ENCODE data around the gene NFYB.
"Not testable (repeated sequence)": the region's sequence is repeated elsewhere in the genome, so short reads cannot be mapped to it uniquely, and the experiment has no call there.

Gene NFYB

DNA sequence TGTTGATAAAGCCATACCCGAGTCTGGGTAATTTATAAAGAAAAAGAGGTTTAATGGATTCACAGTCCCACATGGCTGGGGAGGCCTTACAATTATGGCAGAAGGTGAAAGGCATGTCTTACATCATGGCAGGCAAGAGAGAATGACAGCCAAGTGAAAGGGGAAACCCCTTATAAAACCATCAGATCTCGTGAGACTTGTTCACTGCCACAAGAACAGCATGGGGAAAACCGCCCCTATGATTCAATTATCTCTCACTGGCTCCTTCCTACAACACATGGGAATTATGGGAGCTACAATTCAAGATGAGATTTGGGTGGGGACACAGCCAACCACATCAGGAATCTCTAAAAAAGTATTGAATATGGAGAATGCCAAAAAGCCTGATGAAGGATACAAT lies 25.0 kb upstream of the NFYB start:
- not testable (repeated sequence) for DNase-seq (ENCODE audit: low read depth, low spot score)

DNA sequence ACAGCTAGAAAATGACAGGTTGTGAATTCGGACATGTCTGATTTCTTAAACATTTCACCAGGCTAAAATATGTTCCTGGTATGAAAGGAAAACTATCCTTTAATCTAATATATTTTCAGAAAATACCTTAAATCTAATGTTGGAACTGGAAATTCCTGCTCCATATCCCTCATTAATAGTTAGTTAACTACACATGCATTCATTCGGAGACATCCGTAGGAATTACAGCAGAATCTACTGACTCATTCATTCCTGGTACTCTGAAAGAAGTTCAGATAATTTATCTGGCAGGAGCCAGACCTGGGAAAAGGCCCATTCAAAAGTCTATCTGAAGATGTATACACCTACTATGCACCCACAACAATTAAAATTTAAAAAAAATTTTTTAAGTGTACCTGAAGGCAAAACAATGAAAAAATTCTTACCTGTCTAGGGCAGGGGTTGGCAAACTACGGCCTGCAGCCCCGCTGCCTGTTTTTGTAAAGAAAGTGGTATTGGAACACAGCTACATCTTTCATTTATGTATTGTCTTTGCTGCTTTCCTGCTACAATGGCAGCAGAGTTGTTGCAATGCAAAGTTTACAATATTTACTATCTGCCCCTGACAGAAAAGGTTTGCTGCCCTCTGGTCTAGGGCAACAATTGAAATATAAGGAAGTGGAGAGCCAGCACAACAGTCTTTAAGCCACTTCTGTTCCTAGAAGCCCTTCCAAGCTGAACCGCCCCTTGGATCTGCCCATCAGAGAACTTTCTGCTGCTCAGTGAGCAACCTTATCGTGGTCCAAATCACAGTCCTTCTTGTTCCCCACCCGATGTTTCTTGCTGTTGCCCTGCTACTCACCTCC lies 17.9 kb upstream of the NFYB start:
- DNase-seq (ENCODE audit: low read depth, low spot score), result no peak

DNA sequence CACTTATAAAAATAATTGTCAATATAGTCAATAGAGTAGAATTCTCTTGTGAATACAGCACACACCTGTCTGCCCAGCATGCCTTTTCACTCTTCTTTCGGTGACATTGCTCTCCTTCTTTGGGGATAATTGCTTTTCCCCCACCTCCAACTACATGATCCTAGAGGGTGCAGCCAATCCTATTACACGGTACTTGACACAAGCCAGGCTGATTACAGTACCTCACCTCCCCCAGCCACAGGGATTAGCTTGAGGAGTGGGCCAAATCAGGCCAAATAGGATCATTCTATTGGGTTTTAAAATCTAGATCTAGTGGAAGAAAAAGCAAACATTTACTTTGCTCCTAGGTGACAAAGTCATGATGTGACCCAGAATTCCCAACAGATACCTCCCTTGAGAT lies 16.8 kb upstream of the NFYB start:
- no peak for DNase-seq (ENCODE audit: low read depth, low spot score)

DNA sequence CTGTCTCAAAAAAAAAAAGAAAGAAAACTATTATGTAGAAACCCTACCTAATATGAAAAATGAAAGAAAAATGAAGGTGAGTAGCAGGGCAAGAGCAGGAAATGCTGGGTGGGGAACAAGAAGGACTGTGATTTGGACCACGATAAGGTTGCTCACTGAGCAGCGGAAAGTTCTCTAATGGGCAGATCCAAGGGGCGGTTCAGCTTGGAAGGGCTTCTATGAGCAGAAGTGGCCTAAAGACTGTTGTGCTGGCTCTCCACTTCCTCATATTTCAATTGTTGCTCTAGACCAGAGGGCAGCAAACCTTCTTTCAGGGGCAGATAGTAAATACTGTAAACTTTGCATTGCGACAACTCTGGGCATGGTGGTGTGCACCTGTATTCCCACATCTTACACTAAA lies 16.3 kb upstream of the NFYB start:
- DNase-seq (ENCODE audit: low read depth, low spot score), result no peak

DNA sequence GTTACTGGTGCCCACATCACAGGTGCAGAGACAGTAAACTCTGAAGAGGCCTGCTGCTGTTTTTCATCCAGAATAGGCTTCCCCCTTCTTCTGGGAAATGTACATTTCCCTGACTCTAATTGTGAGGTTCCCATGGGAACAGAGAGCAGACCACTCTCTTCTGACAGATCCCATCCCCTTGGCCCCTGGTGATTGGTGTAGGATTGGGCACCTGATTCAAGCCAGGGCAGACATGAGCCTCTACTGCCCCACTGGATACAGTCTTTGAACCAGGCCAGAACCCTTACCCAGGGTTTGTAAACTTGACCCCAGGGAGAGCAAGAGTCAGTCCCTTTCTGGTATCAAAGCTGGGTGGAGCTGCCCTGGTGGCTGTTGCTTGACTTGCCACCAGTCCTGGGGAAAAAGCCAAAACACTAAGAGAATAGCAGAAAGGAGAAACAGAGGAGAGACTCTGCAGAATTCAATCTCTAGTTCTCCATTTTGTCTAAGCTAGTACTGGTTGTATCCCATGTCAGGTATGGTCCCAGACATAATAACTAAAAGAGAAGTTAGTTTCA lies 14.8 kb upstream of the NFYB start:
- no peak for DNase-seq (ENCODE audit: low read depth, low spot score)

DNA sequence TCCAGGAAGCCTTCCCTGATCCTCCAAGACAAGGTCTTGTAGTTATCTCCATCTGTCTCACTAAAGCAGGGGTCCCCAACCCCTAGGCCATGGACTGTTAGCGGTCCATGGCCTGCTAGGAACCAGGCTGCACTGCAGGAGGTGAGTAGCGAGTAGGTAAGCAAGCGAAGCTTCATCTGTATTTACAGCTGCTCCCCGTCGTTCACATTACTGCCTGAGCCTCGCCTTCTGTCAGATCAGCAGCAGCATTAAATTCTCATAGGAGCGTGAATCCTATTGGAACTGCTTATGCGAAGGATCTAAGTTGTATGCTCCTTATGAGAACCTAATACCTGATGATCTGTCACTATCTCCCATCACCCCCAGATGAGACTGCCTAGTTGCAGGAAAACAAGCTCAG lies 12.4 kb upstream of the NFYB start:
- no peak for DNase-seq (ENCODE audit: low read depth, low spot score)

DNA sequence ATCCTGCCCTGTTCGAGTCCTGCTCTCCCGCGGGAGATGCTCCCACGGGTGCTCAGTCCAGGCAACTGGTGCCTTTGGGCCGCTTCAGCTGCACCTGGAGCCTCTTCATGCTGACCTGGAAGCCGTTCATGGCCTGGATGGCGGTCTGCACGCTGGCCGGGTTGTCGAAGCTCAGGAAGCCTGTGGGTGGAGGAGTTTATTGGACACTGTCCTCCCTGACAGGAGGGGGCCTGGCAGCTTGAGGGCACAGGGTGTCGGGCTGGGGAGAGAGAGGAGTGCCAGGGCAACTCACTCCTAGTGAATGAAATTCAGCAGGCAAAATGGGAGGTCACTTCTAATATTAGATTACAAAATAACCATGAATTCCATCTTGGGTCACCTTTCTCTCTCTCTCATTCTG lies 9.3 kb upstream of the NFYB start:
- no peak for DNase-seq (ENCODE audit: low read depth, low spot score)

DNA sequence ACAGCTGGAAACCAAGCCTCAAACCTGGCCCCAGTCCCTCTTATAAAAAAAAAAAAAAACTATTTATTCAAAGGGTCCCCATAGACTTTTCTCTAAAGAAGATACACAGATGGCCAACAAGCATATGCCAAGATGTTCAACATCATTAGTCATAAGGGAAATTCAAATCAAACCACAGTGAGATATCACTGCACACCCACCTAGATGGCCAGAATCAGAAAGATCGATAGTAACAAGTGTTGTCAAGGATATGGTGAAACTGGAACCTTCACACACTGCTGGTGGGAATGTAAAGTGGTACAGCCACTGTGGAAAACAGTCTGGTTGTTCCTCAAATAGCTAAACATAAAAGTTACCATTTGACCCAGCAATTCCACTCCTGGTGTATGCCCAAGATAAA lies 5.9 kb upstream of the NFYB start:
- no peak for DNase-seq (ENCODE audit: low read depth, low spot score)

DNA sequence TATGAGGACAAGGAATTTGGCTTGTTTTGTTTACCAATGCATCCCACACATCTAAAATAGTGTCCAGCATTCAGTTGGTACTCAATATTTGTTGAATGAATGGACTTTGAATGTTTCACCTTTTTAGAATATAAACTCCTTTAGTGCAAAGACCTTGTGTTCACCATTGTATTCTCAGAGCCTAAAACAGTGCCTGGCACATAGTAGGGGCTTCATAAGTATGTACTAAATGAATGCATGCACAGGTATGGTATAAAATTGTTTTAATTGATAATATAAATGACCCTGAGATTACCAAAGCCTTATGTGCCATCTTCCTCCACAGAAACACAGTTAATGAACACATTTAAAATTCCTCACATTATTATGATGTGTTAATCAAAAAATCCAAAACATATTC lies 5.0 kb upstream of the NFYB start:
- no peak for DNase-seq (ENCODE audit: low read depth, low spot score)

DNA sequence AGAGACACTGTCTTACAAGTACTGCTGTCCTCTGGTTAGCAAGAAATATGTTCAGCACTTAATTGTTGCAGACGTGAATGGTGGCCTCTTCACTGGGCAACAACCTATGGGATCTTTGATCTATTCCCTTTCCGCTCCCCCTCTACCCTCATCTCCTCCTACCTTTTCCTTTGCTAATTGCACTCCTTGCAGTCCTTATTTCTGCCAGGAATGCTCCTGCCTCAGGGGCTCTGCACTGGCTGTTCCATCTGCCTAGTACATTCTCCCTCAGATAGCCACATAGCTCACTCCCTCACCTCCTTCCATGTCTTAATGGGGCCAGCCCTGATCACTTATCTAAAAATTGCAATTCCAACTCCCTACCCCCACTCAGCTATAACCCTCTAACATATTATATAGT lies 4.5 kb upstream of the NFYB start:
- no peak for DNase-seq (ENCODE audit: low read depth, low spot score)

DNA sequence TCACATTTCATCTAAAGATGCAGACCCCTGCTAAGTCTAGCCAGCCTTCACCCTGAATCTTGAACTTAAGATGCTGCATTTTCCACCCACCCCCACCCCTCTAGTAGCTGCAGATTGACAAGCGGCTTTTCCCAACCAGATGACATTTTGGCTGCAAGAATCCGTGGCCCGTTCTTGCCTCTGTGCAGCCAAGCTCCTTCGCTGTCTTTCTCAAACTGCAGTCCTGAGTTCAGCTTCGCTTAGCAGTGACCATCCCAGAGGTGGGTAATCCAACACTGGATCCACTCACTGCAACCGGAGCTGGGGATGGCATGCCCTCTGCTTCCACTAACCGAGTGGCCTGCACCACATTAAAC lies 765 bp upstream of the NFYB start:
- no peak for DNase-seq (ENCODE audit: low read depth, low spot score)

DNA sequence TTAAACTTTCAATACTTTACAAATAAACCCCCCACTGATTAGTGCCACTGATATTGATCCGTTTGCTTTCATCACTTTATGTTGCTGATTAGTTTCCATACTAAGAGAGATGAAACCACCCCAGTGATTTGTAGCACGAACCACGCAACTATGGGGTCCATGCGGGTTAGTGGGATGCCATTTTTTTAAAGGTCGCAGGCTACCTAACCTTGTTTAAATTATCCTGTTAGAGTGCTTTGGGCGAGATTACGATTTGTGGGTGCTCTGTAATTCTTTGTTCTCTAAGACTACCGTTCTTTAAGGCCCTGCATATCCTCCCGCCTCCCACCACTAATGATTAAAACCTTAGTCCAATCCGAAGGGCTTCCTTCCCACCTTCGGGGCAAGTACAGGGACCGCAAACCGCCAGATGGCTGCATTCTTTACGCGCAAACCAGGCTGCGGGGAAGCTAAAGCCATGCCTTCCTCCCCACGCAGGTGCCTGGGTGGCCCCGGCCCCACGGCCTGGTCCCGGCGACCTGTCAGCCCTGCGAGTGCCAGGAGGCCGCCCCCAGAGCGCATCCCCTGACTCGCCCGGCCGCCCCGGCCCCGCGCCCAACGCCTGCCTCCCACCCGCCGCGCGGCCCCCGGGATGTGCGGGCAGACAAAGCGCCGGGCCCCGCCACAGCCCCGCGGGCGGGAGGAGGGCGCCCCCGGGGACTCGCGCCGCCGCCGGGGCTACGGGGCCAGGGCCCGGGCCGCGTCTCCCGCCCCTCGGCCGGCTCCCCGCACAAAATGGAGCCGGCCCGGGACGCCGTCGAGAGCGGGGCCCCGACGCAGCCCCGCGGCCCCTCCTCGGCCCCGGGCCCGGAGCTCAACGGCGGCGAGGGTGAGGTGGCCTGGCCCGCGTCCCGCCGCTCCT lies 759 bp downstream of the NFYB start:
- DNase-seq (ENCODE audit: low read depth, low spot score), result no peak

DNA sequence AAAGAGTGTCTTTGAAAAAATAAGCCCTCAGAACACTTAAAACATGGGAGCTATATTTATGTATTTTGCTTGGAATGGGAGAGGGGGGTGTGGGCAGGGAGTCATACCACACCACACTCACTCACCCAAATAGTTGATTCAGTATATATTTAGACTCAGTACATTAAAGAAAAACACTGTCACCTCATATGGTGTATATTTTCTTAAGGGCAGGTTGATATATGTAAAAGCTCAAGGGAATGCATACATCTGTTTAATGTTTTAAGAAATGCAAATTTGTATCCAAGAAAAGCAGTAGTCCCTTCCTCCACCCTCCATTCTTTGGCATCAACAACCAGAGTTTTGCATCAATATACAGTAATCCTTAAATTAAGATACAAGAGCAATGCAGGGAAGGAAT lies 1.4 kb downstream of the NFYB start:
- no peak for DNase-seq (ENCODE audit: low read depth, low spot score)

DNA sequence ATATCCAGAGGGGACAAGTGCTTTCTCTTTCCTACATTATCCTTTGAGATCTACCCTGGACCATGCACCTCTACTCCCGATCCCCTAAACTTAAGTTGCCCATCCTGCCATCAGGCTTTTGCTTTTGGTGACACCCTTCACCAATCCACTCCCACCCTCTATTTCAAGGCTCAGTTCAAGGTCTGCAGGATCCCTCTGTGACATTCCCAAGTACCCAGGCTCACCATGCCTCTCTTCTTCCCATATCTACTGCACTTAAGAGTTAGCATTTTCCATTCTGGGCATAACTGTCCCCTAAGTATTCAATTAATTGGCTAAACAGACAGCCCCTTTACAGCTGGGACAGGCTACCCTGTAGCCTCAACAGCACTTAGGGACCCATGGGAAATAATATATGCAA lies 3.1 kb downstream of the NFYB start:
- no peak for DNase-seq (ENCODE audit: low read depth, low spot score)

DNA sequence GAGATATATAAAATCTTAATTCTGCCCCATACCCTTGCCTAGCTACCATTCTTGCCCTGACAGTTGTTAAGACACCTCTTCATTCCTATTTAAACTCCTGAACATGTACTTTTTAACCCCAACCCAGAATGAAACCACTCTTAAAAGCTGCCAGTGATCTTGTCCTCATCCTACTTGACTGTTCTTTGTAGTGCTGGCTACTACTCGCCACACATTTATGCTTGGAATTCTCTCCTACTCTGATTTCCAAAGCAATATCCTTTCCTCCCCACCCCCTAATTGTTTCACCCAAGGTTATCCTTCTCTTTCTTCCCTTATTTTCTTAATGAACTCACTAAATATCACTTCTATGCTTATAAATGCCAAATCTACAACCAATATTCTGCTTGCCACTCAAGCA lies 4.1 kb downstream of the NFYB start:
- DNase-seq (ENCODE audit: low read depth, low spot score), result no peak

DNA sequence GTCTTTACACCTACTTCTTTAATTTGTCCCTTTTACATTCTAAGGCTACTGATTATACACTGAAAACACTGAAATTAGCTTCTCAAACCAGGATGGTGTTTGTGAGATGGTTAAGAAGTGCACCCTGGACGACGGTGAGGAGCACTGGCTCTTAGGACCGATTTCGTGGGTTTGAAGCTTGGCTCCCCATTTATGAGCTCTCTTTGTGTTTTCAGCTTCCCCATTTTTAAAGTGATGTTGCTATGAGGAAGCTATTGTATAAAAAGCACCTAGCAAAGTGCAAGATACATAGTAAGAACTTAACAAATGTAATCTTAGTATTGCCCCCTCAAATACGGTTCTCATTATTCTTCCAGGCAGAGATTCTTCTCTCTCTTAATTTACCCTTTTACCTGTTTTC lies 4.7 kb downstream of the NFYB start:
- no peak for DNase-seq (ENCODE audit: low read depth, low spot score)

DNA sequence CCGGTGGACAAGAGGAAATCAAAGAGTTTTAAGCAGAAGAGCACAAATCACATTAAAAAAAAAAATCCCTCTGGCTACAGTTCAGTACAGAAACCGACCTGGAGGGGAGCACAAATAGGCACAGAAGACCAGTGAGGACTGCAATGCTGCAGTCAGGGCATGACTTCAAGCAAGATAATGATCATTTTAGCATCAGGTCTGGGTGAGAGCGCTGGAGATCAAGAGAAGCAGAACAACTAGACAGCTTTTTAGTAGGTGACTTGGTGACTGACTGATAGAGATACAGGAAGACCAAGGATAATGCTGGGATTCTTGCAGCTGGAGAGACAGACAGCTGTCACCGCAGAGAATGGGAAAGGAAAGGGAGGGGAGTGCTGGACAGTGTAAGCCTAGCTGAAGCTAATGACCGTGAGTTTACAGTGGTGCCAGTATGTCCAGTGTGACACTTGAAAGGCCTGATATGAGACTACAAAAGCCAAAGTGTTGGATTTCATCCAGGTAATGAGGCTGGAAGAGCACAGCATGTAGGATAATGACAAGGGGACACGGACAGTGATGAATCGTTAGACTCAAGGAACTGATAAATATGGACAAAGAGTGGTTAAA lies 5.6 kb downstream of the NFYB start:
- DNase-seq (ENCODE audit: low read depth, low spot score), result no peak

DNA sequence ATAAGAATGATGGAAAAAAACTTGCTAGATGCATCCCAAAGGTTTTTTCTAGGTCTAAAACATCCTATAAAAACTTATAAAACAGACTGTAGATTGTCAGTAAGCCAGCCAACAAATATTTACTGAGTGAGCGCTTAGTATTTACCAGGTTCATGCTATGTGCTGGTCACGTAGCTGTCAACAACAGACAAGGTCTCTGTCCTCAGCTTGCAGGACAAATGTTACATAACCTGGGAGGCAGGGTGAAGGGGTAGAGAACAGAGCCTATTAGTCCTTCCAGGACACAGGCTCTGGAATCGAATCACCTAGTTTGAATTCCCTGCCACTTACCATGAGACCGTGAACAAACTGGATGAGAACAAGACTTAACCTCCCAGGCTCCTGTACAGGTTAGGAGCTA lies 6.4 kb downstream of the NFYB start:
- no peak for DNase-seq (ENCODE audit: low read depth, low spot score)

DNA sequence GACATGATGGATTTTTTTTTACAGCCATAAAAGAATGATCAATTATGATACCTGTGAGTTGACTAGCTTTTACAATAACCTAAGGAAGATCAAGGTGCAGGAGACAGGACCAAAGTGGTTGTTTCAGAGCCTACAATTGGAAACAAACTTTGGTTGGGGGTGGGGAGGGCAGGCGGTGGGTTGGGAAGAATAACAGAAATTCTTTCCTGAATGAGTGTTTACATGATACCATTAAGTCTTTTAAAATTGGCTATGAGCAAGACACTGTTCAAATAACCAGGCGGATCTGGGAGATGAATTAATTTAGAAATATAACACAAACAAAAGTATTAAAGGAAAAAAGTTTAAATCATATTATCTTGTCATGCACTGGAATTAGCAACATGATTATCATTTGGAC lies 7.2 kb downstream of the NFYB start:
- DNase-seq (ENCODE audit: low read depth, low spot score), result no peak

DNA sequence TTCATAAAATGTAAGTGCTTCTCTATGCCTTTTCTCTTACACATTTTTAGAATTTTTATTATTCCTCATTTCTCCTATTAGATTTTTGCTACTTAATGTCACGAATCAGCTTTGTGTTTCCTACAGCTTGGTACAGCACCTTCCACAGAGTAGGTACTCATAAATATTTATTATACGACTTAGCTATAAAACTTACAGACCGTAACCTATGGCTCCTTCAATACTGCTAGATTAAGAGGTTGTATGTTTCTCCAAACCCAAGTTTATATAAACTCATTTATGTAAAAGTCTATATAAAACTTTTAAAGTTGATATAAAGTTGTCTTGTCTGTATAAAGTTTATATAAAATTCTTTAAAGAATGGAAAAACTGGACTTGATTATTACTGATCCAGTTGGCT lies 11.5 kb downstream of the NFYB start:
- DNase-seq (ENCODE audit: low read depth, low spot score), result no peak

DNA sequence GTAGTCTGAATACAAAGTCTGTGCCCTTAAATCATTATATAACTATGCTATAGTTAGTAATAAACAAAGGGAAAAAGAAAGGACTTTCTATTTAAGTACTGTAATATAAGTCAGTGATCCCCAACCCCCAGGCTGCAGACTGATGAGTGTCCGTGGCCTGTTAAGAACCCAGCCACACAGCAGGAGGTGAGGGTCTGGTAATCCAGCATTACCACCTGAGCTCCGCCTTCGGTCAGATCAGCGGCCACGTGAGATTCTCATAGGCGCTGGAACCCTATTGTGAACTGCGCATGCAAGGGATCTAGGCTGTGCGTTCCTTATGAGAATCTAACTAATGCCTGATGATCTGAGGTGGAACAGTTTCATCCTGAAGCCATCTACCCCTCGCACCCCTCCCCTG lies 15.7 kb downstream of the NFYB start:
- DNase-seq (ENCODE audit: low read depth, low spot score), result no peak

DNA sequence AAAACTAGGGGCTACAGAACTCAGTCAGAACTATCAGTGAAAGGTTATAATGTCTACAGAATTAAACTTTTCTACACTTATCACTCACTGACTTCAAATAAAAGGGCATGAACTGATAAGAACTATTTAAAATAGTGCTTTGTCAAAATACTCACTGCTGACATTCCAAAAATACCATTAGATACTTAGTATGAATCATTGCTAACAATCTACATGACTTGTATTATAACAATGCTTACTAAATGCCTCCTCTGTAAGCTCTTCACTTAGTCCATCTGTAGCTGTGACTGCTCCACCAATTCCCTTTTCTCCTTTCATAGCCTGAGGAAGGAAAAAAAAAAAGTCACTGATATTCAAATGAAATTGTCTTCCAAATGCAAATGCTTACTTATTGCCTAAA lies 17.0 kb downstream of the NFYB start:
- DNase-seq (ENCODE audit: low read depth, low spot score), result no peak

Measured in iPS DF 19.7 (cell line).